ENCODE measurements around the gene HLA-DMB. TPM values are rescaled to one million over a fixed set of nuclear protein-coding genes. Genes with fewer than 3 reads are reported as not detected.

HLA-DMB gene
- total RNA-seq, 1 experiment from 2014 or later, result 35.9 TPM

- H3K27ac Mint-ChIP-seq (ENCODE audit: unreplicated experiment), result no peak overlapping the region
- H3K36me3 Mint-ChIP-seq (ENCODE audit: insufficient read depth, unreplicated experiment), result peaks cover 47% of the 10 kb centered on the region
- H3K4me1 Mint-ChIP-seq (ENCODE audit: low read depth, unreplicated experiment), result peaks cover 50% of the 10 kb centered on the region
- peaks cover 26% of the 10 kb centered on the region for H3K27me3 Mint-ChIP-seq (ENCODE audit: unreplicated experiment)
- no TSS peak for BruUV-seq (replicated peaks)
- H3K4me3 Mint-ChIP-seq (ENCODE audit: low read depth, unreplicated experiment), result no peak overlapping the region
- H3K9me3 Mint-ChIP-seq (ENCODE audit: low read depth, unreplicated experiment), result no peaks in the 10 kb centered on the region
- CTCF ChIA-PET, result interaction anchor here (1.3 to 5.3 kb wide), 8 partner anchors 12 to 189 kb away, joined by 6 to 143 read pairs (median 30); partner anchors contain the start of genes BRD2, HLA-DMA, HLA-DMB and TAP2
- no peak for DNase-seq
- TF ChIP-seq, protein P1, sequence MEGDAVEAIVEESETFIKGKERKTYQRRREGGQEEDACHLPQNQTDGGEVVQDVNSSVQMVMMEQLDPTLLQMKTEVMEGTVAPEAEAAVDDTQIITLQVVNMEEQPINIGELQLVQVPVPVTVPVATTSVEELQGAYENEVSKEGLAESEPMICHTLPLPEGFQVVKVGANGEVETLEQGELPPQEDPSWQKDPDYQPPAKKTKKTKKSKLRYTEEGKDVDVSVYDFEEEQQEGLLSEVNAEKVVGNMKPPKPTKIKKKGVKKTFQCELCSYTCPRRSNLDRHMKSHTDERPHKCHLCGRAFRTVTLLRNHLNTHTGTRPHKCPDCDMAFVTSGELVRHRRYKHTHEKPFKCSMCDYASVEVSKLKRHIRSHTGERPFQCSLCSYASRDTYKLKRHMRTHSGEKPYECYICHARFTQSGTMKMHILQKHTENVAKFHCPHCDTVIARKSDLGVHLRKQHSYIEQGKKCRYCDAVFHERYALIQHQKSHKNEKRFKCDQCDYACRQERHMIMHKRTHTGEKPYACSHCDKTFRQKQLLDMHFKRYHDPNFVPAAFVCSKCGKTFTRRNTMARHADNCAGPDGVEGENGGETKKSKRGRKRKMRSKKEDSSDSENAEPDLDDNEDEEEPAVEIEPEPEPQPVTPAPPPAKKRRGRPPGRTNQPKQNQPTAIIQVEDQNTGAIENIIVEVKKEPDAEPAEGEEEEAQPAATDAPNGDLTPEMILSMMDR (IDR thresholded peaks at IDR 0.05; ENCODE audit: unreplicated experiment), result no peak
- intact Hi-C loops (cut with micrococcal nuclease; ENCODE audit: unreplicated experiment), result no loop called here
These were observed 42.6 kb upstream of the HLA-DMB start for GRCh38 chr6:32983493-32983848.

- CTCF ChIA-PET, result interaction anchor here (1.4 to 5.3 kb wide), 4 partner anchors 12 to 50 kb away, joined by 4 to 143 read pairs (median 49); partner anchors contain the start of genes BRD2 and HLA-DMA
- H3K4me1 Mint-ChIP-seq (ENCODE audit: low read depth, unreplicated experiment), result peaks cover 56% of the 10 kb centered on the region
- BruUV-seq (replicated peaks), result no TSS peak
- DNase-seq, result no peak
- H3K27ac Mint-ChIP-seq (ENCODE audit: unreplicated experiment), result peak overlapping the region; percentile 57
- TF ChIP-seq, protein P1 (IDR thresholded peaks at IDR 0.05; ENCODE audit: unreplicated experiment), result no peak
- intact Hi-C loops (cut with micrococcal nuclease; ENCODE audit: unreplicated experiment), result no loop called here
- H3K4me3 Mint-ChIP-seq (ENCODE audit: low read depth, unreplicated experiment), result no peak overlapping the region
- H3K27me3 Mint-ChIP-seq (ENCODE audit: unreplicated experiment), result peaks cover 21% of the 10 kb centered on the region
- H3K36me3 Mint-ChIP-seq (ENCODE audit: insufficient read depth, unreplicated experiment), result peaks cover 53% of the 10 kb centered on the region
- H3K9me3 Mint-ChIP-seq (ENCODE audit: low read depth, unreplicated experiment), result no peaks in the 10 kb centered on the region
These were observed 42.1 kb upstream of the HLA-DMB start for GRCh38 chr6:32982702-32983492.

DNA sequence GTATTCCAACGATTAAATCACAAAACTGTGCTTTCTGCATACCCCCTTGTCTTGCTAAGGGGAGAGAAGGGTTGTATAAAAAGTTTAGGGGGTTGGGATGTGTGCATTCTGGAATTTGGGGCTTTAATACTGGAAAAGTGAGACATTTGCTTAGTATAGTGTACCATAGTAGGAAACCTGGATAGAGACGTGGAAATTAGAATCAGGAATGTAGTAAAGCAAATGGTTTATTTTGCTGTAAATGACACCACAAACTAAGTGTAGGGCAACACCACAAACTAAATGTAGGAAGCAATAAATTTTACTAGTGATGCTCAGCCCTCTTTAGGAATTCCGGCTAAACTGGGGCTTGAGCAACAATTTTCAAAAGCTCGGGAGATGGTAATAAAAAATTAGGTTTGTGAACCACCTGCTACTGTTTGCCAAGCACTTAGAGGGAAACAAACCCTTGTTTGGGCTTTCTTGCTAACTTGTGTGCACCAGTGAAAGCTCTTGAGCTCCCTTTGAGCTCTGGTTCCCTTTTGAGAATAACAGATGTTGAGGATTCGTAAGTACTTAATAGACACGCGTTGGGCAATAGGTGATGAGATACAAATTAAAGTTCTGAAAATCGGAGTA, 41.4 kb upstream of the HLA-DMB start:
- CTCF ChIA-PET, result interaction anchor here (1.1 to 5.3 kb wide), 3 partner anchors 11 to 49 kb away, joined by 3 to 143 read pairs (median 4); partner anchors contain the start of genes BRD2 and HLA-DMA
- BruUV-seq (replicated peaks), result no TSS peak
- no peak for DNase-seq
- Mint-ChIP-seq H3K9me3 (ENCODE audit: low read depth, unreplicated experiment) (no peaks in the 10 kb centered on the region), H3K27me3 (ENCODE audit: unreplicated experiment) (peaks cover 14% of the 10 kb centered on the region), H3K27ac (ENCODE audit: unreplicated experiment) (peak overlapping the region; percentile 57), H3K36me3 (ENCODE audit: insufficient read depth, unreplicated experiment) (peaks cover 60% of the 10 kb centered on the region), H3K4me1 (ENCODE audit: low read depth, unreplicated experiment) (peaks cover 63% of the 10 kb centered on the region), H3K4me3 (ENCODE audit: low read depth, unreplicated experiment) (no peak overlapping the region)
- TF ChIP-seq, protein P1 (IDR thresholded peaks at IDR 0.05; ENCODE audit: unreplicated experiment), result no peak
- intact Hi-C loops (cut with micrococcal nuclease; ENCODE audit: unreplicated experiment), result no loop called here

GRCh38 chr6:32980488-32981038, 39.7 kb upstream of the HLA-DMB start:
- intact Hi-C loops (cut with micrococcal nuclease; ENCODE audit: unreplicated experiment), result no loop called here
- Mint-ChIP-seq H3K4me1 (ENCODE audit: low read depth, unreplicated experiment) (peaks cover 78% of the 10 kb centered on the region), H3K9me3 (ENCODE audit: low read depth, unreplicated experiment) (no peaks in the 10 kb centered on the region), H3K27ac (ENCODE audit: unreplicated experiment) (peak overlapping the region; percentile 69), H3K27me3 (ENCODE audit: unreplicated experiment) (no peaks in the 10 kb centered on the region), H3K4me3 (ENCODE audit: low read depth, unreplicated experiment) (no peak overlapping the region), H3K36me3 (ENCODE audit: insufficient read depth, unreplicated experiment) (peaks cover 76% of the 10 kb centered on the region)
- CTCF ChIA-PET, result interaction anchor here (1.4 kb wide), 1 partner anchor 142 kb away, joined by 8 read pairs; the partner anchor contains the start of gene TAP2
- TF ChIP-seq, protein P1 (IDR thresholded peaks at IDR 0.05; ENCODE audit: unreplicated experiment), result no peak
- BruUV-seq (replicated peaks), result no TSS peak
- no peak for DNase-seq

Data from Calu3 (cell line).